ENCODE results near the gene PTPRJ.
"Not testable (repeated sequence)": the region's sequence is repeated elsewhere in the genome, so short reads cannot be mapped to it uniquely, and the experiment has no call there.

PTPRJ gene

GRCh38 chr11:48123934-48124755, 143.8 kb downstream of the PTPRJ start:
- no peak for DNase-seq

- DNase-seq, result no peak
These were observed 144.5 kb downstream of the PTPRJ start for GRCh38 chr11:48124880-48125279.

DNA sequence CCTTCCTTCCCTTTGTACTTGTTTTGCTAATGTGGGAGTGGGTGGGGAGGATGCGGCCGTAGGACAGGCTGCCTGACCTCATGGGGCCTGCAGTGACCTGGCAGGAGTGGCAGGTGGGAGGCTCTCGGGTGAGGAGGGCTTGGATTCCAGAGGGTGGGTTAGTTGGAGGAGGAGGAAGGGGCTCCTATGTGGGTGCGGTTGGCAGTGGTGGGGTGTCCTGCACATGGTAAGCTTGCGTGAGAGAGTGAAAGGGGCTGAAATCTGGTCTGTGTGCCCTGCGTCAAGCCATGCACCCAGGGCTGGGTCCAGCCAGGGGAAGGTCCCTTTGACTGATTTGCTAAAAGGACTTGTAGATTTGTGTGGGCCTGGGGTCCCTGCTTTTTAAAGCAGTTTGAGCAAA, 145.5 kb downstream of the PTPRJ start:
- no peak for DNase-seq

GRCh38 chr11:48127521-48128183, 147.3 kb downstream of the PTPRJ start:
- DNase-seq, result no peak

DNA sequence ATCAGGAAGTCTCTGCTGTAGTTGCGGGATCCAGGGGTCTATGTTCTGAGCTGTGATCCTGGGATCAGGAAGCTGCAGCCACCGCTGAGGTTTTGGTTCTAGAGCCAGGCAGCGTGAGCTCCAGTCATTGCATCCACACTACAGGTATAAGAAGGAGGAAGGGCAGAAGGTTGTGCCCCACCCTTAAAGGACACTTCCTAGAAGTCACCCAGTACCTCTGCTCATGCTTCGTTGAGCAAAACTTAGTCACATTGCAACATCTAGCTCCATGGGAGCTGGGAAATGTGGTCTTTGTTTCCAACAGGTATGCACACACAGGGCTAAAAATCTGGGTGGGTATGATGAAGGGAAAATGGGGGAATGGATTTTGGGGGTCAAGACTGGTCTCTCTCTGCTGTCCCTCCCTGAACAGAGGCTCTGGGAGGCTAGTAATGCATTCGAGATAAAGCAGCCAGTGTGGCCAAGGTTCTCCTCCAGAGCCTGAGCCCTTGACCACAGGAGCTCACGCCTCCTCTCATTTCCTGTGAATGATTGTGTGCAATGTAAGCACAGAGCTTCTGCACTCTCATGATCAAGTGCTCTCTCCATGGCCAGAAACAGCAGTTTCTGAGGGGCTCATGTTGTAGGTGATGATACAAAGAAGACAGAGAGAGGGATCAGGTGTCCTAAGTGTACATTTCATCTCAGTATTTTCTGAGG, 149.5 kb downstream of the PTPRJ start:
- no peak for DNase-seq

GRCh38 chr11:48134221-48134922, 154.0 kb downstream of the PTPRJ start:
- no peak for DNase-seq

- DNase-seq, result no peak
These were observed 157.9 kb downstream of the PTPRJ start for GRCh38 chr11:48138222-48138621.

DNA sequence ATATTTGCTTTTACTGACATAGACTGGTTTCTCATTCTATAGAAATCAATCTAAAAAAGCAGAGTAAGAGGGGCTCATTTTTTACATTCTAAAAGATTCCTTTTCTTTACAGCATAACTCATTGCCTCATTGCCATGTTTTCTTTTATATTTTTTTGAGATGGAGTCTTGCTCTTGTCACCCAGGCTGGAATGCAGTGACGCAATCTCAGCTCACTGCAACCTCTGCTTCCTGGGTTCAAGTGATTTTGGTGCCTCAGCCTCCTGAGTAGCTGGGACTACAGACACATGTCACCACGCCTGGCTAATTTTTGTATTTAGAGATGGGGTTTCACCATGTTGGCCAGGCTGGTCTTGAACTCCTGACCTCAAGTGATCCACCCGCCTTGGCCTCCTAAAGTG, 159.5 kb downstream of the PTPRJ start:
- DNase-seq, result not testable (repeated sequence)

- DNase-seq, result no peak
These were observed 161.2 kb downstream of the PTPRJ start for GRCh38 chr11:48141475-48142122.

DNA sequence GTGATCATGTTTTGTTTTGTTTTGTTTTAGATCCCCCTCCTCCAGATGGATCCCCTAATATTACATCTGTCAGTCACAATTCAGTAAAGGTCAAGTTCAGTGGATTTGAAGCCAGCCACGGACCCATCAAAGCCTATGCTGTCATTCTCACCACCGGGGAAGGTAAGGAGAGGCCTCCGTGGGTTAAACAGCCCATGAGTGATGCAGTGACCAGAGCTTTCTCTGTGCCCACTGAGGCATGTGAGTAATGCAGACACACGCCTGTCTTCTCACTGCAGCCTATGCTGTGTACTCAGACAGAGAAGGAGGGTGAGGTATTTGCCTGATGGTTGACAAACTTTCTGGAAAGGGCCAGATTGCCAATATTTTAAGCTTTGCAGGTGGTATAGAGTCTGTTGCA, 162.5 kb downstream of the PTPRJ start:
- DNase-seq, result no peak

DNA sequence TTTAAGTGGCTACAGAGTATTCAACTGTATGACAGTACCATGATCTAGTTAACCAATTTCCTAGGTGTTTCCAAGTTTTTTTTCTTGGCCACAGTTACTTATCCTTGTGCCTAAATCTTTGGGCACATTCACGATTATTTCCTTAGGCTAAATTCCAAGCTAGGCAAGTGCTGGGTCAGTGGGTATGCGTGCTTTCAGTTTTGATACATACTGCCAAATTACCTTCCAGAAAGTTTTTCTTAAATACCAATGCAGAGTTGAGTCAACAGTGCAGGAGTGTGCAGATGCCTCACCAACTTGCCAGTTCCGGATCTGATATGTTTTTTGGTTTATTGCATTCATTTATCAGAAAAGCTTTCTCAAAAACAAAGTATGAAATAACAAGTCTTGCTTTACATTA, 168.4 kb downstream of the PTPRJ start:
- no peak for DNase-seq

DNA sequence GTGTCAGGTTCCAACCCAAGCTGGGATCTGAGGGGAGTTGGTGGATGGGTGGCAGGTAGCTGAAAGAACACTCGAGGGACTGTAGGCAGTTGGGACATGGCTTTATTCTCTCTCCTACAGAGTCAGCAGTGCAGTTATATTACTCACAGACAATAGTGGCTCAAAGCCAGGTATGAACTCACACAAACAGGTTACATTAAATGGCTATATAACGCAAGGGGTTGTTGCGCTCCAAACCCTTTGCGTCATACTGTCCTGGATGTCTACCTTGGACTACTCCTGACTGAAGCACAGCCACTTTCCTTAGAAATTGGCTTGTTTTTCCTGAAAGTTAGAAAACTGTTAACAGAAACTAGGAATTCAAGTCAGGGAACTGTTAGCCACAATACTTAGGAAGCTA, 169.9 kb downstream of the PTPRJ start:
- DNase-seq, result no peak

DNA sequence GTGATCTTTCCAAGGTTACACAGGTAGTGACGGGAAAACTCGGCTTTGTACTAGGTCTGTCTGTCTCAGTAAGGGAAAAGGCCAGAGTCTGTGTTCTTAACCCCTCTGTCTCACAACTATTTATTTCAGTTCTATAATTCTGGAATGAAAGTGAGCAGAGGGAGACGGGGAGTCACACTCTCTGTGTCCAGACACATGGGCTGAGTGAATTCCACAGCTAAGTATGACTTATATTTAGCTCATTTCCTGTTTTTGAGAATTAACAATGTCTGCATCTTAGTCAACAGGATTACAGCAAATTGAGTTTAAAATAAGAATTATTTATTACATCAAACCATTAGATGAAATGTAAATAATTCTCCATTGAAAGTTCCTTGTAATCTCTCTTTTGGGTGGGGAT, 173.8 kb downstream of the PTPRJ start:
- DNase-seq, result no peak

DNA sequence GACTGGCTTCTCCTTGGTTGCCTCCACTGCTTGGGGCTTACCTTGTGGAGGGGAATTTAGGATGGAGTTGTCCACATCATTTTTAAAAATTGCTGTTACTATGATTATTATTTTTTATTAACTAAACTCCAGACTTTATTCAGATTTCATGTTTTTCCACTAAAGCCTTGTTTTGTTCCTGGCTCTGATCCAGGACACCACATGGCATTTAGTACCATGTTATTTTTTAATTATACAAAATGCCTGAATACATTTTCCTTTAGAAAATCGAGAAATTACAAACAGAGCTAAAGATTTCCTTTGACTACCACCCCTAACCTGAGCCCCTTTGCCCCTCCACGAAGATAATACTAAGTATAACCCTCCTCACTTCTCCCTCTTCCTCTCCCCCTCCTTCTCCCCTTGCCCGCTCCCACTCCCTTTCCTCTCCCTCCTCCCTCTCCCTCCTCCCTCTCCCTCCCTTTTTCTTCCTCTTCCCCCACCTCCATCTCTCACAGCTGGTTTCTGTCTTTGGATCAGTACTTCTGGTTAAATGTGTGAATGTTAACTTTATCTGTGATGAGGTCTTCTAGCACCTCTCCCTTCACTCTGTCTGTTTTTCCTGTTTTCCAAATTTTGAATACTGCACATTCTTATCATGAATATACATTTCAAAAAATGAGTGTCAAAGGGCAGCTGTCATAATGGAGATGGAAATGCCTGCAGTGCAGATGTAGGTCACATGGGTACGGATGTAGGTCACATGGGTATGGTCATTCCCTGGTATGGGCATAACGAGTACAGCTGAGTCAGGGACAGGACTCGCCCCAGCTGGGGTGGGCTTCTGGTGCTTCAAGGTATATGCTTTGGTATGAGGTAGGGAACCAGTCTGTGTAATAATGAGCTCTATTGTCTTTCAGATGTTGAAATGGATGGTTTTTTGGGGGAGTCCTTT, 181.9 kb downstream of the PTPRJ start:
- DNase-seq, result no peak

DNA sequence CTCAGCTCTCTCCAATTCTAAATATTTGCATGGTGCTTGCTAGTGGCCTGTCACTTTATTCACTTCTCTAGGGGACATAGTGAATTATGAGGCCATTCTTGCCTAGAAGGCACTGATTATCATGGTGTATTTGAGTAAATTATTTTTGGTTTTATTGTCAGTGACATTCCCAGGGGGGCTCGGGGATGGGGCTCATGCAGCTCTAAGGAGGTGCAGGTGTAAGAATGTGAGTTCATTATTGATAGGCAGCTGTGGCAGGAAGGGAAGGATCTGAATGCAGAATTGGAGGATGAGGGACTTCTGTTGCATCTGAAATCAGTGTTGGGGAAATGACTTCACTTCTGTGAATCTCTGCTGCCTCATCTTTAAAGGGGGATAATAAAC, 182.5 kb downstream of the PTPRJ start:
- no peak for DNase-seq

DNA sequence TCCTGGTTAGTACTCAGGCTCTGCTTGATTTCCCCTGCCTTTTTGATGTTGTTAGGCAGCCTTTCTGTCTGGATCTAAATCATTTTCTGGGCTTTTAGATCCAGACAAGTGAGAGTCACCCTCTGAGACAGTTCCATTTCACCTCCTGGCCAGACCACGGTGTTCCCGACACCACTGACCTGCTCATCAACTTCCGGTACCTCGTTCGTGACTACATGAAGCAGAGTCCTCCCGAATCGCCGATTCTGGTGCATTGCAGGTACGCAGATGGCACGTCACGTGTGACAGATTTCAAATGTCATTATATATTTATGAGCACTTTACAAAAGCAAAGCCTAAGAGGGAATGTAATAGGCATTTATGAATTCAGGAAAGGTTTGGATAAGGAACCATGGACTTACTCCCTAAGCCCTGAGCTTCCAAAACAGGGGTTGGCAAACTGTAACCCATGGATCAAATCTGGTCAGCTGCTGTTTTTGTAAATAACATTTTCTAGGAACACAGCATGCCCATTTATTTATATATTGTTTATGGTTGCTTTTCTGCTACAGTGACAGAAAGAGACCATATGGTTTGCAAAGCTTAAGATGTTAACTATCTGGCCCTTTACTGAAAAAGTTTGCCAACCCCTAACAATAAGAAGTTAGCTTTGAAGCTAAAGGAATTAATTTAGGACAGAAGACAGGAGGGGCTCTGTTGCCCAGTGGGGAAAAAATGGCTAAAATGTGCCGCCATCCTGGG, 183.2 kb downstream of the PTPRJ start:
- DNase-seq, result peak in 1 of 2 experiments; percentile 43

- DNase-seq, result no peak
These were observed 184.5 kb downstream of the PTPRJ start for GRCh38 chr11:48164836-48165235.

- DNase-seq, result no peak
These were observed 185.1 kb downstream of the PTPRJ start for GRCh38 chr11:48165426-48165825.

DNA sequence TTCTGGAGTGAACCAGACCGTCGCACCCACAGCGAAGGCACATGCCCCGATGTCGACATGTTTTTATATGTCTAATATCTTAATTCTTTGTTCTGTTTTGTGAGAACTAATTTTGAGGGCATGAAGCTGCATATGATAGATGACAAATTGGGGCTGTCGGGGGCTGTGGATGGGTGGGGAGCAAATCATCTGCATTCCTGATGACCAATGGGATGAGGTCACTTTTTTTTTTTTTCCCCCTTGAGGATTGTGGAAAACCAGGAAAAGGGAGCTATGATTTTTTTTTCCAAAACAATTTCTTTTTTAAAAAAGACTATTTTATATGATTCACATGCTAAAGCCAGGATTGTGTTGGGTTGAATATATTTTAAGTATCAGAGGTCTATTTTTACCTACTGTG, 187.0 kb downstream of the PTPRJ start:
- DNase-seq, result no peak

DNA sequence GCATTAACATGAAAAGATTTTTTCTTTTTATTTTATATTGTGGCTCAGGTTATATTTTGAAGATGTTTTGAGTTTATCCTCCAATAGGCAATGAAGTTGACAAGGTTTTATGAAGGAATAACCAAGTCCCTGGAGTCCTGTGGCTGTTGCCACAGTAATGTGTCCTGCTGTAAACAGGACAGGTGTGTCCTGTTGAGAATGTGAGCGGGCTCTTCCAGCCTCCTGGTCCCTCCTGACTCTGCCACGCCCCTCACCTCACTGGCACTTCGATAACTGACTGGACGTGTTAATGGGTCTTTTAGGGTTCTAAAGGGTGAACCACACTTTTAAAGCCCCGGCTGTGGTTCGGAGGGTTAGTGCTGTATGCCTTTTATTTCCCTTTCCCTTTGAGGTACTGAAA, 188.5 kb downstream of the PTPRJ start:
- no peak for DNase-seq

- DNase-seq, result no peak
These were observed 188.9 kb downstream of the PTPRJ start for GRCh38 chr11:48169259-48169658.
